ENCODE data around the gene METTL3.

DNA sequence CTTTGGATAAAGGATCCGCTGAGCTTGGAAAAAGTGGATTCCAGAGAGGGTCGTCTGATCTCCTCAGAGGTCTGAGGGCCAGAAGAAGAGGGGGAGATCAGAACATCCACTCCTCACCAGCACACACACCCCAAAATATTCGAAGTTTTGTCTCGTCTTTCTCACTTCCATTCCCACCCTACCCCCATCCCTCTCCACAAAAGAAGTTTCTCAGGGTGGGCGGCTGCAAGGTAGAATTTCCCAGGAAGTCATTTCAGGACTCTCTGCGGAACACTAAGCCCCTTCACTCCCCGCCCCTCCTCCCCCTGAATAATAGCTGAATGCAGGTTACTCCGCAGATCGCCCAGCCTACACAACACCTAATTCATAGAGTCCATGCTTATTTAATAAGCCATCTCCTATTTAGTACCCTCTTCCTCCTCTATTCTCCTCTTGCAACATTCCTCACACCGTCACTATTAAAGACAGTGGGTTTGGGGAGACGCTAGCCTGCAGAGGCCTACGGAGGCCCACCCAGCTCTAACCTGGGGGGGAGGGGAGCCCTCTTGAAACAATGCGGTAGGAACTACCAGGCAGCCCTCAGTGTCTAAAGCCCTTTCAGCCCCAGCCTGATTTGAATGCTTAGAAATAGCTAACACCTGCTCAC, 15.7 kb upstream of the METTL3 start:
- TF ChIP-seq POLR2A (IDR thresholded peaks at IDR 0.05), result no peak
- TF ChIP-seq, protein P1, sequence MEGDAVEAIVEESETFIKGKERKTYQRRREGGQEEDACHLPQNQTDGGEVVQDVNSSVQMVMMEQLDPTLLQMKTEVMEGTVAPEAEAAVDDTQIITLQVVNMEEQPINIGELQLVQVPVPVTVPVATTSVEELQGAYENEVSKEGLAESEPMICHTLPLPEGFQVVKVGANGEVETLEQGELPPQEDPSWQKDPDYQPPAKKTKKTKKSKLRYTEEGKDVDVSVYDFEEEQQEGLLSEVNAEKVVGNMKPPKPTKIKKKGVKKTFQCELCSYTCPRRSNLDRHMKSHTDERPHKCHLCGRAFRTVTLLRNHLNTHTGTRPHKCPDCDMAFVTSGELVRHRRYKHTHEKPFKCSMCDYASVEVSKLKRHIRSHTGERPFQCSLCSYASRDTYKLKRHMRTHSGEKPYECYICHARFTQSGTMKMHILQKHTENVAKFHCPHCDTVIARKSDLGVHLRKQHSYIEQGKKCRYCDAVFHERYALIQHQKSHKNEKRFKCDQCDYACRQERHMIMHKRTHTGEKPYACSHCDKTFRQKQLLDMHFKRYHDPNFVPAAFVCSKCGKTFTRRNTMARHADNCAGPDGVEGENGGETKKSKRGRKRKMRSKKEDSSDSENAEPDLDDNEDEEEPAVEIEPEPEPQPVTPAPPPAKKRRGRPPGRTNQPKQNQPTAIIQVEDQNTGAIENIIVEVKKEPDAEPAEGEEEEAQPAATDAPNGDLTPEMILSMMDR (IDR thresholded peaks at IDR 0.05), result no peak
